Suprapubic skin (tissue), 3 donors: ENCODE results near the gene PPEF2.

ENCODE experiments used
- CTCF ChIP-seq, 2 donors: fragments of 200-600 bp in 1 of 2; fragments of 450-650 bp in 1 of 2; sonication (generic) in 1 of 2; IDR thresholded peaks; one replicate each; pipeline ENCODE4 v1.5.1; 2016 to 2019; ENCODE audit warnings: antibody characterized with exemption in 2 of 2, mild to moderate bottlenecking in 1 of 2, moderate library complexity in 1 of 2
- EP300 ChIP-seq: sonication (generic); formaldehyde crosslinking; IDR thresholded peaks from one replicate; pipeline ENCODE4 v1.6.1; 2017; ENCODE audit warnings: antibody characterized with exemption
- POLR2A ChIP-seq, 2 donors: fragments of 450-650 bp; IDR thresholded peaks; one replicate each; pipeline ENCODE4 v1.6.1; 2017; ENCODE audit warnings: antibody characterized with exemption in 2 of 2, mild to moderate bottlenecking in 2 of 2, moderate library complexity in 2 of 2

GRCh38 chr4:75935628-75936027 is 33.4 kb upstream of the PPEF2 start:
- TF ChIP-seq CTCF (IDR thresholded peaks at IDR 0.05) = no peak
- TF ChIP-seq POLR2A (IDR thresholded peaks at IDR 0.05) = no peak
- no peak for TF ChIP-seq EP300
